ENCODE measurements around the gene XYLB.

Gene XYLB

GRCh38 chr3:38314112-38314763 lies 32.3 kb upstream of the XYLB start:
- no peaks in the 10 kb centered on the region for H3K79me2 ChIP-seq (ENCODE audit: insufficient read depth, low read depth)
- H3K4me2 ChIP-seq, result no peak overlapping the region
- no peaks in the 10 kb centered on the region for H3K27me3 ChIP-seq (ENCODE audit: insufficient read depth, low read depth)
- H3K4me1 ChIP-seq (ENCODE audit: low read depth, poor library complexity, severe bottlenecking), result no peaks in the 10 kb centered on the region
- no peaks in the 10 kb centered on the region for H4K20me1 ChIP-seq (ENCODE audit: insufficient read depth)
- H3K4me3 ChIP-seq (IDR thresholded peaks at IDR 0.05; ENCODE audit: insufficient read depth, low read depth, low read length), result no peak overlapping the region
- no peak overlapping the region for H3K27ac ChIP-seq
- no peak overlapping the region for H2AFZ ChIP-seq (ENCODE audit: low read depth)
- no peaks in the 10 kb centered on the region for H3K36me3 ChIP-seq (ENCODE audit: insufficient read depth)
- no peak for TF ChIP-seq CTCF (conservative IDR thresholded peaks at IDR 0.05; ENCODE audit: low read depth, low read length)
- no peak overlapping the region for H3K9ac ChIP-seq

GRCh38 chr3:38314764-38315487 lies 31.7 kb upstream of the XYLB start:
- Histone ChIP-seq H3K4me2 (no peak overlapping the region), H3K27ac (no peak overlapping the region), H3K9ac (no peak overlapping the region), H3K27me3 (ENCODE audit: insufficient read depth, low read depth) (no peaks in the 10 kb centered on the region), H3K4me1 (ENCODE audit: low read depth, poor library complexity, severe bottlenecking) (no peaks in the 10 kb centered on the region), H3K36me3 (ENCODE audit: insufficient read depth) (no peaks in the 10 kb centered on the region), H3K79me2 (ENCODE audit: insufficient read depth, low read depth) (no peaks in the 10 kb centered on the region), H3K4me3 (IDR thresholded peaks at IDR 0.05; ENCODE audit: insufficient read depth, low read depth, low read length) (no peak overlapping the region), H4K20me1 (ENCODE audit: insufficient read depth) (no peaks in the 10 kb centered on the region), H2AFZ (ENCODE audit: low read depth) (no peak overlapping the region)
- no peak for TF ChIP-seq CTCF (conservative IDR thresholded peaks at IDR 0.05; ENCODE audit: low read depth, low read length)

- H4K20me1 ChIP-seq (ENCODE audit: insufficient read depth), result no peaks in the 10 kb centered on the region
- H3K4me2 ChIP-seq, result no peak overlapping the region
- no peaks in the 10 kb centered on the region for H3K4me1 ChIP-seq (ENCODE audit: low read depth, poor library complexity, severe bottlenecking)
- no peak overlapping the region for H3K9ac ChIP-seq
- H3K79me2 ChIP-seq (ENCODE audit: insufficient read depth, low read depth), result no peaks in the 10 kb centered on the region
- no peak overlapping the region for H3K4me3 ChIP-seq (IDR thresholded peaks at IDR 0.05; ENCODE audit: insufficient read depth, low read depth, low read length)
- TF ChIP-seq CTCF (conservative IDR thresholded peaks at IDR 0.05; ENCODE audit: low read depth, low read length), result no peak
- H3K27ac ChIP-seq, result no peak overlapping the region
- H3K27me3 ChIP-seq (ENCODE audit: insufficient read depth, low read depth), result no peaks in the 10 kb centered on the region
- no peaks in the 10 kb centered on the region for H3K36me3 ChIP-seq (ENCODE audit: insufficient read depth)
- no peak overlapping the region for H2AFZ ChIP-seq (ENCODE audit: low read depth)
Measured at GRCh38 chr3:38315488-38316230, 30.9 kb upstream of the XYLB start.

- H3K4me2 ChIP-seq, result no peak overlapping the region
- H3K9ac ChIP-seq, result no peak overlapping the region
- H3K27ac ChIP-seq, result no peak overlapping the region
Measured at GRCh38 chr3:38316356-38317191, 30.0 kb upstream of the XYLB start.

More at GRCh38 chr3:38316356-38317191, 30.0 kb upstream of the XYLB start:
- H3K27me3 ChIP-seq (ENCODE audit: insufficient read depth, low read depth), result no peaks in the 10 kb centered on the region
- H3K4me1 ChIP-seq (ENCODE audit: low read depth, poor library complexity, severe bottlenecking), result no peaks in the 10 kb centered on the region
- no peak overlapping the region for H3K4me3 ChIP-seq (IDR thresholded peaks at IDR 0.05; ENCODE audit: insufficient read depth, low read depth, low read length)
- H2AFZ ChIP-seq (ENCODE audit: low read depth), result no peak overlapping the region
- TF ChIP-seq CTCF (conservative IDR thresholded peaks at IDR 0.05; ENCODE audit: low read depth, low read length), result no peak
- H3K36me3 ChIP-seq (ENCODE audit: insufficient read depth), result no peaks in the 10 kb centered on the region
- no peaks in the 10 kb centered on the region for H3K79me2 ChIP-seq (ENCODE audit: insufficient read depth, low read depth)
- no peaks in the 10 kb centered on the region for H4K20me1 ChIP-seq (ENCODE audit: insufficient read depth)

Measured in KMS-11 (cell line).